H1 (cell line): ENCODE measurements around the gene DHX57. TPM values are rescaled to one million over a fixed set of nuclear protein-coding genes. Genes with fewer than 3 reads are reported as not detected.

Experiments
- CTCF ChIA-PET: fragments of 300-600 bp; sonication (Branson Sonifier 250); formaldehyde crosslinking; loops from one replicate; lab custom pipeline; 2021; ENCODE audit not compliant: partially characterized antibody; lab: Charles Lee
- POLR2A ChIA-PET: fragments of 300-600 bp; sonication (Branson Sonifier 250); formaldehyde crosslinking; loops from one replicate; lab custom pipeline; 2021; ENCODE audit warnings: inconsistent platforms; ENCODE audit not compliant: partially characterized antibody; lab: Charles Lee
- DNase-seq, 2 experiments: peaks; one replicate each; pipeline versions ENCODE4 v3.0.0 to v3.0.0-alpha.2; 2010 to 2022; ENCODE audit warnings: low spot score in 2 of 2, low read depth in 1 of 2, mixed read lengths in 1 of 2
- FAIRE-seq: peaks from 2 replicates; lab custom pipeline; 2011; peaks lifted over from hg19 to GRCh38; lab: Jason Lieb, UNC
- H2AFZ ChIP-seq: 2 replicates; pipeline ENCODE4 v1.8.1; 2012; ENCODE audit warnings: low read length, inconsistent platforms
- H2AK5ac ChIP-seq: 2 replicates; pipeline ENCODE4 v1.6.1; 2013; ENCODE audit warnings: low read depth, low read length
- H2BK120ac ChIP-seq: replicated peaks from 2 replicates; pipeline ENCODE3; 2013; ENCODE audit warnings: low read depth, low read length, inconsistent platforms
- H2BK12ac ChIP-seq: 2 replicates; pipeline ENCODE4 v1.6.1; 2013; ENCODE audit warnings: low read depth, low read length
- H2BK15ac ChIP-seq: 2 replicates; pipeline ENCODE4 v1.6.1; 2013; ENCODE audit warnings: low read length
- H2BK20ac ChIP-seq: 2 replicates; pipeline ENCODE4 v1.6.1; 2013; ENCODE audit warnings: low read length
- H2BK5ac ChIP-seq: 2 replicates; pipeline ENCODE4 v1.6.1; 2013; ENCODE audit warnings: low read depth, low read length
- H3K14ac ChIP-seq: 2 replicates; pipeline ENCODE4 v1.6.1; 2013; ENCODE audit warnings: inconsistent platforms; ENCODE audit not compliant: insufficient read length
- H3K18ac ChIP-seq: 2 replicates; pipeline ENCODE4 v1.6.1; 2013; ENCODE audit warnings: low read length; ENCODE audit errors: extremely low read depth
- H3K23ac ChIP-seq: 2 replicates; pipeline ENCODE4 v1.6.1; 2013; ENCODE audit warnings: inconsistent platforms; ENCODE audit not compliant: insufficient read length
- H3K23me2 ChIP-seq: 2 replicates; pipeline ENCODE4 v1.6.1; 2013; ENCODE audit warnings: low read depth, low read length
- H3K27ac ChIP-seq: 2 replicates; pipeline ENCODE4 v1.6.1; 2011; ENCODE audit warnings: low read depth, low read length, inconsistent platforms
- H3K27me3 ChIP-seq, 4 experiments: replicated peaks in 1 of 4; 1 replicate in 1 of 4; 2 replicates in 3 of 4; pipeline versions ENCODE4 v1.6.1 to v1.8.1; 2011 to 2013; ENCODE audit warnings: low read length in 3 of 4, mild to moderate bottlenecking in 3 of 4, inconsistent platforms in 2 of 4, mixed read lengths in 2 of 4, moderate library complexity in 1 of 4; ENCODE audit not compliant: control insufficient read depth in 3 of 4, insufficient read depth in 3 of 4; ENCODE audit errors: extremely low read depth in 1 of 4
- H3K36me3 ChIP-seq, 4 experiments: 2 replicates each; pipeline versions ENCODE4 v1.6.1 to v1.8.1; 2011 to 2013; ENCODE audit warnings: mild to moderate bottlenecking in 4 of 4, low read length in 3 of 4, moderate library complexity in 2 of 4, control low read depth in 1 of 4, inconsistent platforms in 1 of 4; ENCODE audit not compliant: insufficient read depth in 4 of 4, control insufficient read depth in 2 of 4
- H3K4ac ChIP-seq: replicated peaks from 2 replicates; pipeline ENCODE3; 2013; ENCODE audit warnings: low read length, low read depth, mixed read lengths, inconsistent platforms; ENCODE audit not compliant: insufficient read length
- H3K4me1 ChIP-seq, 4 experiments: replicated peaks in 1 of 4; 1 replicate in 1 of 4; 2 replicates in 3 of 4; pipeline versions ENCODE4 v1.6.1 to v1.8.1; 2011 to 2013; ENCODE audit warnings: low read length in 3 of 4, inconsistent platforms in 2 of 4, mixed read lengths in 1 of 4; ENCODE audit not compliant: insufficient read depth in 4 of 4, control insufficient read depth in 3 of 4
- H3K4me2 ChIP-seq, 2 experiments: 2 replicates each; pipeline versions ENCODE4 v1.6.1 to v1.8.1; 2011 to 2013; ENCODE audit warnings: low read depth in 2 of 2, low read length in 2 of 2, control low read depth in 1 of 2, inconsistent platforms in 1 of 2, mild to moderate bottlenecking in 1 of 2; ENCODE audit not compliant: insufficient read depth in 1 of 2
- H3K4me3 ChIP-seq, 4 experiments: fragments of 200-600, 300-600 bp in 1 of 4; sonication (generic), shearing (Covaris generic), sonication (Bioruptor Twin) in 1 of 4; 2 replicates each; pipeline versions ENCODE4 v1.5.1 to v1.8.1; 2011 to 2016; ENCODE audit warnings: low read length in 4 of 4, low read depth in 3 of 4, control low read depth in 2 of 4, inconsistent platforms in 2 of 4, mild to moderate bottlenecking in 2 of 4, mixed read lengths in 1 of 4, moderate library complexity in 1 of 4; ENCODE audit not compliant: insufficient read depth in 2 of 4; ENCODE audit errors: extremely low read depth in 1 of 4
- H3K56ac ChIP-seq: replicated peaks from 2 replicates; pipeline ENCODE3; 2013; ENCODE audit warnings: low read depth, mild to moderate bottlenecking, mixed read lengths, low read length, inconsistent platforms; ENCODE audit not compliant: insufficient read length
- H3K79me1 ChIP-seq: 2 replicates; pipeline ENCODE4 v1.6.1; 2013; ENCODE audit warnings: low read depth, low read length, control low read depth
- H3K79me2 ChIP-seq, 2 experiments: 2 replicates each; pipeline versions ENCODE4 v1.6.1 to v1.8.1; 2012 to 2013; ENCODE audit warnings: low read length in 2 of 2, mild to moderate bottlenecking in 2 of 2, inconsistent platforms in 1 of 2; ENCODE audit not compliant: insufficient read depth in 2 of 2, control insufficient read depth in 1 of 2
- H3K9ac ChIP-seq, 4 experiments: replicated peaks in 1 of 4; 1 replicate in 1 of 4; 2 replicates in 3 of 4; pipeline versions ENCODE4 v1.6.1 to v1.8.1; 2011 to 2013; ENCODE audit warnings: low read depth in 3 of 4, low read length in 3 of 4, control low read depth in 2 of 4, mild to moderate bottlenecking in 2 of 4, moderate library complexity in 2 of 4, inconsistent platforms in 1 of 4; ENCODE audit errors: extremely low read depth in 1 of 4
- H3K9me3 ChIP-seq, 2 experiments: 2 replicates each; pipeline versions ENCODE4 v1.6.1 to v1.8.1; 2012 to 2013; ENCODE audit warnings: mild to moderate bottlenecking in 2 of 2, moderate library complexity in 2 of 2, control low read depth in 1 of 2, inconsistent platforms in 1 of 2, low read depth in 1 of 2, low read length in 1 of 2, mixed read lengths in 1 of 2; ENCODE audit not compliant: insufficient read depth in 2 of 2
- H4K20me1 ChIP-seq, 2 experiments: replicated peaks in 1 of 2; 2 replicates each; pipeline versions ENCODE3 to v1.8.1; 2011 to 2013; ENCODE audit warnings: inconsistent platforms in 2 of 2, low read length in 2 of 2, mild to moderate bottlenecking in 1 of 2; ENCODE audit not compliant: insufficient read depth in 2 of 2, control insufficient read depth in 1 of 2
- H4K5ac ChIP-seq: 2 replicates; pipeline ENCODE4 v1.6.1; 2013; ENCODE audit warnings: low read length, low read depth, mixed read lengths, inconsistent platforms; ENCODE audit not compliant: insufficient read length
- H4K8ac ChIP-seq: 2 replicates; pipeline ENCODE4 v1.8.0; 2013; ENCODE audit warnings: mild to moderate bottlenecking, moderate library complexity, low read length, inconsistent platforms; ENCODE audit not compliant: insufficient read depth; ENCODE audit errors: extremely low read depth
- H4K91ac ChIP-seq: replicated peaks from 2 replicates; pipeline ENCODE3; 2013; ENCODE audit warnings: low read length, mixed read lengths, inconsistent platforms; ENCODE audit not compliant: insufficient read length
- BCL11A ChIP-seq, 2 experiments: IDR thresholded peaks; one replicate each; pipeline ENCODE4 v1.6.1; 2011; ENCODE audit warnings: low read depth in 2 of 2, low read length in 2 of 2, mild to moderate bottlenecking in 2 of 2
- CHD1 ChIP-seq: IDR thresholded peaks from 2 replicates; pipeline ENCODE4 v1.6.1; 2012; ENCODE audit warnings: low read depth, low read length, improper control_type of control experiment
- EGR1 ChIP-seq: IDR thresholded peaks from 2 replicates; pipeline ENCODE4 v1.6.1; 2011; ENCODE audit warnings: low read depth, low read length, borderline replicate concordance
- NRF1 ChIP-seq: IDR thresholded peaks from 2 replicates; pipeline ENCODE4 v1.6.1; 2011; ENCODE audit warnings: mild to moderate bottlenecking, low read depth, low read length, improper control_type of control experiment
- POU5F1 ChIP-seq: IDR thresholded peaks from 2 replicates; pipeline ENCODE4 v1.6.1; 2011; ENCODE audit warnings: low read depth, mild to moderate bottlenecking, low read length, moderate library complexity
- RFX5 ChIP-seq: IDR thresholded peaks from 2 replicates; pipeline ENCODE4 v1.6.1; 2011; ENCODE audit warnings: low read depth, low read length, improper control_type of control experiment, borderline replicate concordance
- SP1 ChIP-seq: IDR thresholded peaks from 2 replicates; pipeline ENCODE4 v1.6.1; 2011; ENCODE audit warnings: low read depth, low read length
- SP2 ChIP-seq: IDR thresholded peaks from 2 replicates; pipeline ENCODE4 v1.6.1; 2012; ENCODE audit warnings: mild to moderate bottlenecking, low read length, inconsistent platforms
- SUZ12 ChIP-seq: fragments of 200-600 bp; sonication (generic); IDR thresholded peaks from 2 replicates; pipeline ENCODE4 v1.6.1; 2012; ENCODE audit warnings: mild to moderate bottlenecking, inconsistent platforms, low read length, moderate library complexity, mixed read lengths
- TCF12 ChIP-seq: IDR thresholded peaks from 2 replicates; pipeline ENCODE4 v1.6.1; 2011; ENCODE audit warnings: low read depth, mild to moderate bottlenecking, low read length
- WGBS, 2 experiments: shearing (Covaris generic) in 1 of 2; methylation state at CpG; one replicate each; pipeline versions ENCODE4 v1.1.6 to v1.1.7; 2013 to 2015; ENCODE audit warnings: low lambda C conversion rate in 2 of 2, mixed read lengths in 2 of 2, inconsistent platforms in 1 of 2, low coverage in 1 of 2, missing lambda C conversion rate in 1 of 2; ENCODE audit not compliant: insufficient replicate concordance in 2 of 2, insufficient coverage in 1 of 2, insufficient read length in 1 of 2; ENCODE audit errors: extremely low coverage in 1 of 2, missing lambda C conversion rate in 1 of 2; 5-methylcytosine and 5-hydroxymethylcytosine counted together
- polyA plus RNA-seq, 7 experiments: library from polyadenylated mRNA; depleted of rRNA in 3 of 7; stranded (reverse) in 5 of 7; unstranded in 2 of 7; fragments of >200 nt in 5 of 7; fragments of 200-250 nt in 2 of 7; gene quantifications; 1 replicate in 5 of 7; 2 replicates in 1 of 7; 4 replicates in 1 of 7; pipeline versions ENCODE4 v1.2.1 to v1.2.3, GENCODE V29; 2011 to 2013; ENCODE audit warnings: missing spikeins in 2 of 7, mixed read lengths in 2 of 7
- total RNA-seq: library from RNA; stranded (reverse); fragmentation: NEBNext Ultra II Directional; extraction: Animal tissue kit (Norgen Biotek cat#: 25700); gene quantifications from 2 replicates; pipeline ENCODE4 v1.2.1, GENCODE V29; 2021

DHX57 gene
- total and polyA plus RNA-seq, 2 of the 8 experiments (the other 6 are each of a cell fraction or from before 2014, with no cell fraction given) = 10.7 to 32.9 TPM

GRCh38 chr2:38763228-38763627 is 112.5 kb downstream of the DHX57 start:
- H3K27ac ChIP-seq = no peak overlapping the region
- no peak overlapping the region for H4K91ac ChIP-seq
- H2AK5ac ChIP-seq = no peak overlapping the region
- H2BK20ac ChIP-seq = no peak overlapping the region
- FAIRE-seq = no peak
- H2BK120ac ChIP-seq = no peak overlapping the region
- H2BK12ac ChIP-seq = no peak overlapping the region
- no peak overlapping the region for H3K4me3 ChIP-seq
- no peaks in the 10 kb centered on the region for H3K79me1 ChIP-seq
- no peaks in the 10 kb centered on the region for H3K27me3 ChIP-seq
- no peaks in the 10 kb centered on the region for H4K20me1 ChIP-seq
- no peak overlapping the region for H3K14ac ChIP-seq
- POLR2A ChIA-PET = interaction anchor here (9.4 kb wide), 1 partner anchor 16 kb away, joined by 153 read pairs; the partner anchor contains the start of gene SRSF7
- H3K56ac ChIP-seq = no peak overlapping the region
- no peak overlapping the region for H2AFZ ChIP-seq
- H3K79me2 ChIP-seq = no peaks in the 10 kb centered on the region
- H4K8ac ChIP-seq = no peak overlapping the region
- no peak overlapping the region for H2BK5ac ChIP-seq
- TF ChIP-seq CHD1 (no peak), SP1 (no peak), POU5F1 (no peak), NRF1 (no peak), BCL11A (IDR thresholded peaks at IDR 0.05; ENCODE audit: low read depth in 2 of 2, low read length in 2 of 2) (no peak), TCF12 (no peak), EGR1 (no peak), RFX5 (no peak), SUZ12 (no peak), SP2 (no peak)
- TF ChIP-seq, all 59 proteins: peak for 0
- Histone ChIP-seq H3K9ac (no peak overlapping the region), H3K4me1 (no peaks in the 10 kb centered on the region), H3K18ac (no peak overlapping the region), H3K9me3 (no peaks in the 10 kb centered on the region), H3K23me2 (no peaks in the 10 kb centered on the region), H2BK15ac (no peak overlapping the region), H3K36me3 (no peaks in the 10 kb centered on the region), H3K4ac (no peak overlapping the region), H3K4me2 (no peak overlapping the region), H4K5ac (no peak overlapping the region), H3K23ac (no peak overlapping the region)
- WGBS, 2 experiments = 88% methylated on average over 2 of the region's 2 CpGs; no CpG with 5 or more reads in 1 of the 2 experiments
- DNase-seq = no peak
- CTCF ChIA-PET = interaction anchor here (1.3 to 2.0 kb wide), 2 partner anchors 10 to 255 kb away, joined by 3 to 6 read pairs; no protein-coding TSS in a partner anchor
